G401 (cell line): Measurements from ENCODE around the gene HOXD12. TPM values are rescaled to one million over a fixed set of nuclear protein-coding genes. Genes with fewer than 3 reads are reported as not detected.

Source experiments
- DNase-seq: peaks from one replicate; pipeline ENCODE4 v3.0.0-alpha.2; 2015; ENCODE audit warnings: low spot score
- in situ Hi-C: cut with HindIII; loops from 2 replicates; pipeline ENCODE4 v1.10.0; 2016; ENCODE audit warnings: low sequenced_read_pairs, mixed read lengths
- total RNA-seq: library from RNA; depleted of rRNA; stranded (reverse); fragments of >200 nt; shearing (Covaris generic); gene quantifications from 2 replicates; pipeline ENCODE4 v1.2.3, GENCODE V29; 2014; rRNA removed

The HOXD12 gene
- total RNA-seq: not detected in 2 replicates

GRCh38 chr2:176099728-176100546, at the start of gene HOXD12:
TSS of gene HOXD12 (plus strand) at chr2:176099795. CDS start at chr2:176099802, 7 bp downstream.
- in situ Hi-C loops: no loop called here
- DNase-seq: no peak

GRCh38 chr2:176056406-176056805, 43.2 kb upstream of the HOXD12 start:
- in situ Hi-C loops: no loop called here

GRCh38 chr2:176063958-176064357, 35.6 kb upstream of the HOXD12 start:
- in situ Hi-C loops: no loop called here
- DNase-seq: no peak

More at GRCh38 chr2:176056406-176056805, 43.2 kb upstream of the HOXD12 start:
- DNase-seq: no peak

- no peak for DNase-seq
- in situ Hi-C loops: no loop called here
These were observed 32.7 kb upstream of the HOXD12 start for GRCh38 chr2:176066645-176067588.

GRCh38 chr2:176067589-176068418, 31.8 kb upstream of the HOXD12 start:
- DNase-seq: no peak
- in situ Hi-C loops: no loop called here

- no peak for DNase-seq
- in situ Hi-C loops: no loop called here
These were observed 31.2 kb upstream of the HOXD12 start for GRCh38 chr2:176068419-176068832.

GRCh38 chr2:176071330-176072291, 28.0 kb upstream of the HOXD12 start:
- no peak for DNase-seq
- in situ Hi-C loops: no loop called here

GRCh38 chr2:176072292-176072669, 27.3 kb upstream of the HOXD12 start:
- DNase-seq: no peak
- in situ Hi-C loops: no loop called here

GRCh38 chr2:176072951-176073904, 26.4 kb upstream of the HOXD12 start:
- in situ Hi-C loops: no loop called here
- no peak for DNase-seq

- in situ Hi-C loops: no loop called here
- no peak for DNase-seq
These were observed 24.6 kb upstream of the HOXD12 start for GRCh38 chr2:176074919-176075425.

GRCh38 chr2:176075481-176075880, 24.1 kb upstream of the HOXD12 start:
- in situ Hi-C loops: no loop called here
- no peak for DNase-seq

- in situ Hi-C loops: no loop called here
- no peak for DNase-seq
These were observed 23.5 kb upstream of the HOXD12 start for GRCh38 chr2:176076063-176076462.

GRCh38 chr2:176076796-176077195, 22.8 kb upstream of the HOXD12 start:
- DNase-seq: no peak
- in situ Hi-C loops: no loop called here

GRCh38 chr2:176078541-176079284, 20.9 kb upstream of the HOXD12 start:
- DNase-seq: no peak
- in situ Hi-C loops: no loop called here

- in situ Hi-C loops: no loop called here
- DNase-seq: no peak
These were observed 20.2 kb upstream of the HOXD12 start for GRCh38 chr2:176079285-176079830.
